Activated B cell treated with CpG ODN at 0.5 μM for 24 hours (primary cell): ENCODE data around the gene PCNX2. TPM values are rescaled to one million over a fixed set of nuclear protein-coding genes. Genes with fewer than 3 reads are reported as not detected.

ENCODE experiments used
- ATAC-seq: fragments of 200-7000 bp; cut with Tn5 transposase; one replicate; pipeline ENCODE4 v1.10.0; 2021; ENCODE audit warnings: low read depth, mild to moderate bottlenecking, moderate library complexity
- CTCF ChIA-PET: fragments of 350-600 bp; sonication (Branson Sonifier 250); formaldehyde crosslinking; loops from one replicate; lab custom pipeline; 2021; ENCODE audit warnings: antibody characterized with exemption; lab: Charles Lee
- POLR2A ChIA-PET: fragments of 350-600 bp; sonication (Branson Sonifier 250); formaldehyde crosslinking; loops from one replicate; lab custom pipeline; 2021; ENCODE audit warnings: antibody characterized with exemption; lab: Charles Lee
- DNase-seq: peaks from one replicate; pipeline ENCODE4 v3.0.0; 2022
- H3K27ac Mint-ChIP-seq: one replicate; pipeline ENCODE4 v1.8.0; 2020; ENCODE audit warnings: mixed read lengths
- H3K27me3 Mint-ChIP-seq: one replicate; pipeline ENCODE4 v1.8.0; 2021; ENCODE audit warnings: mixed read lengths
- H3K36me3 Mint-ChIP-seq: one replicate; pipeline ENCODE4 v1.8.0; 2021; ENCODE audit warnings: low read depth, mixed read lengths
- H3K4me1 Mint-ChIP-seq: one replicate; pipeline ENCODE4 v1.8.0; 2021; ENCODE audit warnings: mixed read lengths
- H3K4me3 Mint-ChIP-seq: one replicate; pipeline ENCODE4 v1.8.0; 2020; ENCODE audit warnings: mild to moderate bottlenecking, mixed read lengths
- H3K9me3 Mint-ChIP-seq: one replicate; pipeline ENCODE4 v1.8.0; 2020; ENCODE audit warnings: mixed read lengths
- intact Hi-C: fragments of 100-400 bp; cut with micrococcal nuclease; formaldehyde crosslinking; loops from one replicate; pipeline ENCODE4 v1.15.1; 2024
- total RNA-seq: library from RNA; stranded (reverse); gene quantifications from 2 replicates; pipeline ENCODE4 v1.2.3, GENCODE V29; 2022
- TF ChIP-seq, protein P1 (sequence below): fragments of 200-600 bp; IDR thresholded peaks from one replicate; pipeline ENCODE4 v1.8.0; 2022; ENCODE audit warnings: antibody characterized with exemption, mild to moderate bottlenecking

PCNX2 gene
- total RNA-seq, 1 donor from 2014 or later, result 20.4 TPM

DNA sequence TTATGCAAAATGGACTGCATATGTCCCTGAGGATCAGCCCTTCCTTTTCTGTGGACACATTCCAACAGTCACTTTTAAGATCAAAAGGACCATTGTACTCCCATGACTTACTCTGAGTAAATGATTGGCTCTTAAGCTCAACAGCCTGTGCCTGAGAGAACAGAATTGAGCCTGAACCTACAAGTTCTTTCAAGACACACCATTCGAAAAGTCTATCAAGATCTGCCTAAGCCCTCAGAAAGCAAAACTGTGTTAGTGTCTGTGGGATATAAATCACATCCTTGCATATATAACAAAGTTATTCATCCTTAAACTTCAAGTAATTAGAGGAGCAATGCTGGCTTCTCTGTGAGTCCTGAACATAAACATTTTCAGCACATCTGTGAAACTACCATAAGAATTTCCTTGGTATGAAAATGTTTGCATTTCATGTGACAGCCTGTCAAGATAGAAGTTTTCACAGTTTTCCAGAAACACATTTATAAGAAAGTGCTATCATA lies 41.6 kb downstream of the PCNX2 start:
- POLR2A ChIA-PET, result no interaction called here
- no peak overlapping the region for H3K27ac Mint-ChIP-seq
- DNase-seq (no peak), ATAC-seq (no peak)
- TF ChIP-seq, protein P1, sequence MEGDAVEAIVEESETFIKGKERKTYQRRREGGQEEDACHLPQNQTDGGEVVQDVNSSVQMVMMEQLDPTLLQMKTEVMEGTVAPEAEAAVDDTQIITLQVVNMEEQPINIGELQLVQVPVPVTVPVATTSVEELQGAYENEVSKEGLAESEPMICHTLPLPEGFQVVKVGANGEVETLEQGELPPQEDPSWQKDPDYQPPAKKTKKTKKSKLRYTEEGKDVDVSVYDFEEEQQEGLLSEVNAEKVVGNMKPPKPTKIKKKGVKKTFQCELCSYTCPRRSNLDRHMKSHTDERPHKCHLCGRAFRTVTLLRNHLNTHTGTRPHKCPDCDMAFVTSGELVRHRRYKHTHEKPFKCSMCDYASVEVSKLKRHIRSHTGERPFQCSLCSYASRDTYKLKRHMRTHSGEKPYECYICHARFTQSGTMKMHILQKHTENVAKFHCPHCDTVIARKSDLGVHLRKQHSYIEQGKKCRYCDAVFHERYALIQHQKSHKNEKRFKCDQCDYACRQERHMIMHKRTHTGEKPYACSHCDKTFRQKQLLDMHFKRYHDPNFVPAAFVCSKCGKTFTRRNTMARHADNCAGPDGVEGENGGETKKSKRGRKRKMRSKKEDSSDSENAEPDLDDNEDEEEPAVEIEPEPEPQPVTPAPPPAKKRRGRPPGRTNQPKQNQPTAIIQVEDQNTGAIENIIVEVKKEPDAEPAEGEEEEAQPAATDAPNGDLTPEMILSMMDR, result no peak
- intact Hi-C loops, result no loop called here
- CTCF ChIA-PET, result no interaction called here
- H3K9me3 Mint-ChIP-seq, result no peaks in the 10 kb centered on the region
- H3K4me1 Mint-ChIP-seq, result no peaks in the 10 kb centered on the region
- H3K36me3 Mint-ChIP-seq, result peaks cover 45% of the 10 kb centered on the region
- no peaks in the 10 kb centered on the region for H3K27me3 Mint-ChIP-seq
- H3K4me3 Mint-ChIP-seq, result no peak overlapping the region

DNA sequence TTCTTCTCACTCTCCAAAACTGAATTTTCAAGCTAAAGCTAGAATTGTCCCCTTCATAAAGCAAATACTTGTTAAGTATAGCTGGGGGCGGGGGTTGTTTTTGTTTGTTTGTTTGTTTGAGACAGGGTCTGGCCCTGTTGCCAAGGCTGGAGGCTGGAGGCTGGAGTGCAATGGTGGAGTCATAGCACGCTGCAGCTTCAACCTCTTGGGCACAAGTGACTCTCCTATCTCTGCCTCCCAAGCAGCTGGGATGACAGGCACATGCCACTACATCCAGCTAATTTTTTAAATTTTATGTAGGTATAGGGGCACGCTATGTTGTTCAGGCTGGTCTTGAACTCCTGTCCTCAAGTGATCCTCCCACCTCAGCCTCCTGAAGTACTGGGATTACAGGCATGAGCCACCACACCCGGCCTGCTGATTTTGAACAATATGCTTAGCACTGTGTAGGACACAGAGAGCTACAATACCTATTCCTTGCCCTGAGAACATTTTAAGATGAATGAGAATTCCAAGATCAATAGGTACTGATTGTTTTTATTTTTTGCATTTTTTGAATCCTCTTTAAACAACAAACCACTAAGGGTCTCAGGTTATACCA lies 42.2 kb downstream of the PCNX2 start:
- H3K27ac Mint-ChIP-seq, result no peak overlapping the region
- ChIA-PET CTCF (no interaction called here), POLR2A (no interaction called here)
- DNase-seq (no peak), ATAC-seq (no peak)
- H3K36me3 Mint-ChIP-seq, result peaks cover 39% of the 10 kb centered on the region
- H3K27me3 Mint-ChIP-seq, result no peaks in the 10 kb centered on the region
- intact Hi-C loops, result no loop called here
- no peaks in the 10 kb centered on the region for H3K9me3 Mint-ChIP-seq
- TF ChIP-seq, protein P1, result no peak
- H3K4me3 Mint-ChIP-seq, result no peak overlapping the region
- H3K4me1 Mint-ChIP-seq, result no peaks in the 10 kb centered on the region

DNA sequence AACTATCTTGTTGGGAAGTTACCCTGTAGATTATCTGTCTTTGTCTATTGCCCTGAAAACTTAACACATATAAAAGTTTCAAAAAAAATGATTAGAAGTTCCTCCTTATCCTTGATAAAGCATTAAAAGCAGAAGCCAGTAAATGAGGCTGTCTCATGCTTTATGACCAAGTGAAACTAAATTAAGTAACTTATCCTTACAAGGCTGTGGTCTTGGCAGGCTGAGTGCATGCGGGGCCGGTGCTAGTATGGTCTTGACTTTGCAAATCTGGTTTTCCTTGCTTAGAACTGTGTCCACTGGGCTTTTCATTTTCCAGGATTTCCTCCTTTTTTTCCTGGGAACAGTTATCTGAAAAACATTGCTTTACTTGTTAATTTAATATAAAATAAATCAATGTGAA lies 43.1 kb downstream of the PCNX2 start:
- intact Hi-C loops, result no loop called here
- ChIA-PET POLR2A (no interaction called here), CTCF (no interaction called here)
- ATAC-seq (no peak), DNase-seq (no peak)
- Mint-ChIP-seq H3K4me1 (no peaks in the 10 kb centered on the region), H3K27me3 (no peaks in the 10 kb centered on the region), H3K27ac (no peak overlapping the region), H3K4me3 (no peak overlapping the region), H3K36me3 (peaks cover 33% of the 10 kb centered on the region), H3K9me3 (no peaks in the 10 kb centered on the region)
- TF ChIP-seq, protein P1, result no peak

DNA sequence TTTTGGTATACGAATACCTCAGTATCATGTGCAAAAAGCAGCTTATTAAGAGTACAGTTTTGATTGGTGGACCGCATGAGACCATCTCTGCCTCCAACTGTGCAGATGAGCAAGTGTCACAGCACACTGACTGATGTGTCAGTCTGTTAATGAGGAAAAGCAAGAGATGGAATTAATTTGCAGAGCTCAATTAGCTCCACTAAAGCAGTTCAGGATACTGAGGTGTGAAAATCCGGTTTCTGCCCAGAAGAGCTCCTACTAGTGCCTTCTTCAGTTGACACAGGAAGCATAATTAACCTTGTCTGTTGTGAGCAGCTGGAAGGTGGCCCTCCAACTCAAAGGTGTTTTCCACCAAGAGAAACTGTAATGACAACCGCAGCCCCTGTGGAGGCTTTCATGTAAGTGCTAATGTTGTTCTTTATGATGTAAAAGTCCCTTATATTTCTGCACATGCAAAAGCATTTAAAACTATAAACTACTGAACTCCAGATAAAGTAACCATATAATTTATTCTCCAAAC lies 44.3 kb downstream of the PCNX2 start:
- Mint-ChIP-seq H3K4me1 (no peaks in the 10 kb centered on the region), H3K9me3 (no peaks in the 10 kb centered on the region), H3K4me3 (no peak overlapping the region), H3K36me3 (peaks cover 26% of the 10 kb centered on the region), H3K27ac (no peak overlapping the region), H3K27me3 (no peaks in the 10 kb centered on the region)
- CTCF ChIA-PET, result no interaction called here
- DNase-seq (no peak), ATAC-seq (no peak)
- intact Hi-C loops, result no loop called here
- POLR2A ChIA-PET, result no interaction called here
- TF ChIP-seq, protein P1, result no peak

DNA sequence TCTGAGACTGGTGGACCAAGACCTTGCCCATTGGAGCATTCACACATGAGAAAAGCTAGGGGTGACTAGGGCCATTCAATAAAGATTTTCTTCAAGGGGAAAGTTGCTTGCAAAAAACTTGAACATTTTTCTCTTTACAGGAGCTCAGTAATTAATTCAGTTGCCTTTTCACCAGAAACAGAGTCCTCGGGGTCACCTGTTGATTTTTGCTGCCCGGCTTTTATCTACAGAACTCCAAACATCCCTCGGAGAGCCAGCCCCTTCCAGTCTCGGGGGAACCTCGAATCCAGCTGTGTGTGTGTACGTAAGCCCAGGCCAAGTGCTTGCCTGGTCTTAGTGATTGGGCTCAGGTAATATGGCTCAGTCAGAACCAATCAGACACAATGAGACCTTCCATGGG lies 47.5 kb downstream of the PCNX2 start:
- peaks cover 26% of the 10 kb centered on the region for H3K36me3 Mint-ChIP-seq
- CTCF ChIA-PET, result no interaction called here
- H3K27me3 Mint-ChIP-seq, result no peaks in the 10 kb centered on the region
- TF ChIP-seq, protein P1, result no peak
- H3K9me3 Mint-ChIP-seq, result no peaks in the 10 kb centered on the region
- intact Hi-C loops, result loop anchor here (10.0 kb wide), 1 partner anchor 1383 kb away; no protein-coding TSS in a partner anchor
- POLR2A ChIA-PET, result no interaction called here
- H3K4me3 Mint-ChIP-seq, result no peak overlapping the region
- no peaks in the 10 kb centered on the region for H3K4me1 Mint-ChIP-seq
- H3K27ac Mint-ChIP-seq, result no peak overlapping the region
- DNase-seq (no peak), ATAC-seq (no peak)
